Right renal pelvis (tissue), 4 donors: ENCODE data around the gene MEGF11. TPM values are rescaled to one million over a fixed set of nuclear protein-coding genes. Genes with fewer than 3 reads are reported as not detected.

Experiments used
- DNase-seq, 4 donors: peaks; one replicate each; pipeline ENCODE4 v3.0.0-alpha.2; 2013; ENCODE audit warnings: low read depth in 4 of 4, low spot score in 3 of 4, missing footprints in 1 of 4
- polyA plus RNA-seq, 4 donors: library from polyadenylated mRNA; unstranded; fragments of 120-200 nt; gene quantifications; one replicate each; pipeline ENCODE4 v1.2.1, GENCODE V29; 2013; ENCODE audit not compliant: insufficient read length in 4 of 4

The MEGF11 gene
- polyA plus RNA-seq, 4 donors: 2.2 to 3.8 (median 2.6) TPM

- DNase-seq: peak in 1 of 4 donors; percentile 18
These were observed 99.8 kb downstream of the MEGF11 start for GRCh38 chr15:66153549-66154415.

GRCh38 chr15:66152650-66153049, 100.9 kb downstream of the MEGF11 start:
- no peak for DNase-seq

- DNase-seq: no peak
These were observed 101.7 kb downstream of the MEGF11 start for GRCh38 chr15:66151809-66152208.

GRCh38 chr15:66149871-66150270, 103.7 kb downstream of the MEGF11 start:
- no peak for DNase-seq

GRCh38 chr15:66148187-66148586, 105.4 kb downstream of the MEGF11 start:
- DNase-seq: no peak

- DNase-seq: no peak
These were observed 106.1 kb downstream of the MEGF11 start for GRCh38 chr15:66147440-66147839.

GRCh38 chr15:66145726-66146182, 107.8 kb downstream of the MEGF11 start:
- no peak for DNase-seq

- no peak for DNase-seq
These were observed 108.4 kb downstream of the MEGF11 start for GRCh38 chr15:66144978-66145725.

GRCh38 chr15:66142285-66142684, 111.3 kb downstream of the MEGF11 start:
- no peak for DNase-seq

GRCh38 chr15:66139591-66140207, 113.9 kb downstream of the MEGF11 start:
- no peak for DNase-seq

GRCh38 chr15:66138892-66139590, 114.5 kb downstream of the MEGF11 start:
- DNase-seq: no peak

- DNase-seq: no peak
These were observed 115.3 kb downstream of the MEGF11 start for GRCh38 chr15:66138096-66138783.

- no peak for DNase-seq
These were observed 116.6 kb downstream of the MEGF11 start for GRCh38 chr15:66136948-66137347.

- DNase-seq: no peak
These were observed 117.9 kb downstream of the MEGF11 start for GRCh38 chr15:66135664-66136063.

GRCh38 chr15:66134284-66134683, 119.3 kb downstream of the MEGF11 start:
- no peak for DNase-seq

- DNase-seq: no peak
These were observed 120.2 kb downstream of the MEGF11 start for GRCh38 chr15:66133247-66133885.

- DNase-seq: no peak
These were observed 121.2 kb downstream of the MEGF11 start for GRCh38 chr15:66132251-66132816.

- no peak for DNase-seq
These were observed 121.7 kb downstream of the MEGF11 start for GRCh38 chr15:66131831-66132230.

GRCh38 chr15:66131200-66131599, 122.3 kb downstream of the MEGF11 start:
- no peak for DNase-seq
